Heart left ventricle (tissue), 16 donors: ENCODE results near the gene FCRL6. TPM values are rescaled to one million over a fixed set of nuclear protein-coding genes. Genes with fewer than 3 reads are reported as not detected.

Experiments
- ATAC-seq, 4 donors: fragments of 200-7000 bp; cut with Tn5 transposase; one replicate each; pipeline ENCODE4 v1.9.1; 2020 to 2022; ENCODE audit warnings: moderate library complexity in 4 of 4, mild to moderate bottlenecking in 3 of 4, moderate number of reproducible peaks in 1 of 4
- DNase-seq, 5 donors: peaks; one replicate each; pipeline ENCODE4 v3.0.0-alpha.2; 2020
- H3K27ac ChIP-seq, 12 donors: fragments of 200-600 bp; sonication (generic) in 4 of 12; one replicate each; pipeline versions ENCODE4 v1.5.0 to v1.8.0; 2016 to 2022; ENCODE audit warnings: mild to moderate bottlenecking in 2 of 12
- H3K27me3 ChIP-seq, 9 donors: fragments of 200-600 bp; sonication (generic) in 2 of 9; one replicate each; pipeline versions ENCODE4 v1.5.1 to v1.8.0; 2016 to 2022; ENCODE audit warnings: mild to moderate bottlenecking in 3 of 9
- H3K36me3 ChIP-seq, 9 donors: fragments of 200-600 bp; sonication (generic) in 2 of 9; one replicate each; pipeline versions ENCODE4 v1.5.0 to v1.8.0; 2018 to 2022; ENCODE audit warnings: mild to moderate bottlenecking in 2 of 9
- H3K4me1 ChIP-seq, 12 donors: fragments of 200-600 bp; sonication (generic) in 4 of 12; one replicate each; pipeline versions ENCODE4 v1.5.0 to v1.8.0; 2016 to 2022; ENCODE audit warnings: mild to moderate bottlenecking in 3 of 12
- H3K4me3 ChIP-seq, 12 donors: fragments of 200-600 bp; sonication (generic) in 4 of 12; one replicate each; pipeline versions ENCODE4 v1.5.0 to v1.8.0; 2017 to 2022; ENCODE audit warnings: mild to moderate bottlenecking in 9 of 12, moderate library complexity in 4 of 12
- H3K9me3 ChIP-seq, 12 donors: fragments of 200-600 bp; sonication (generic) in 4 of 12; one replicate each; pipeline versions ENCODE4 v1.5.0 to v1.8.0; 2016 to 2022; ENCODE audit warnings: mild to moderate bottlenecking in 1 of 12
- CTCF ChIP-seq, 12 donors: fragments of 200-600 bp; sonication (generic) in 4 of 12; IDR thresholded peaks; one replicate each; pipeline versions ENCODE4 v1.5.0 to v1.8.0; 2018 to 2022; ENCODE audit warnings: antibody characterized with exemption in 12 of 12, mild to moderate bottlenecking in 5 of 12
- POLR2A ChIP-seq, 2 donors: fragments of 450-650 bp; IDR thresholded peaks; one replicate each; pipeline ENCODE4 v1.6.1; 2017; ENCODE audit warnings: antibody characterized with exemption in 2 of 2, mild to moderate bottlenecking in 2 of 2, moderate library complexity in 2 of 2
- WGBS, 4 donors: extraction: QIAGEN DNeasy Blood & Tissue Kit in 2 of 4; methylation state at CpG; one replicate each; pipeline versions ENCODE4 v1.1.5 to v1.1.7; 2013 to 2018; 5-methylcytosine and 5-hydroxymethylcytosine counted together
- intact Hi-C, 10 donors: fragments of 100-400 bp; cut with DNase I; formaldehyde crosslinking; loops; one replicate each; pipeline versions ENCODE4 v1.11.1 to v1.14.2; 2022
- polyA plus RNA-seq, 2 donors: library from polyadenylated mRNA; stranded (reverse); fragments of 200-250 nt; gene quantifications; one replicate each; pipeline ENCODE4 v1.2.3, GENCODE V29; 2013
- total RNA-seq, 9 donors: library from RNA; depleted of rRNA in 2 of 9; stranded (reverse); fragments of >200 nt in 2 of 9; fragmentation: NEBNext Ultra II Directional in 3 of 9; extraction: Animal tissue kit (Norgen Biotek cat#: 25700) in 3 of 9; gene quantifications; one replicate each; pipeline versions ENCODE4 v1.1.0 to v1.2.4, GENCODE V29; 2016 to 2023
- donor health status: ischemic (EF 13 %, LVEDD 7.1; RV severe dilation, severe dysfunction).
- donor health status: healthy with polysubstance abuse.
- donor health status: DM: no; HTN: yes; CAD: no.
- donor health status: DM: no; HTN: no; CAD: no.
- donor health status: ischemic (EF 25% LVEDD 6.9; RV normal size, moderate dysfunction).
- donor health status: ischemic (EF 25% LVEDD 5.7; RV mildly dilated, moderate dysfunction).
- donor health status: healthy.
- donor health status: DM: yes; HTN: yes; CAD: no.
- donor health status: ischemic (EF 35%, LVEDD 5.7; RV mildly dilated, moderate dysfunction).
- donor health status: nonischemic (EF 11% LVEDD 7.7; RV severe dilation, severe dysfunction).
- donor health status: DM: yes; HTN: yes; CAD: no.
- donor health status: PGD.
- donor health status: ischemic (EF 29% LVEDD 5.4; RV normal size, mild dysfunction).
- donor health status: nonischemic (EF 23%, LVEDD 6.1; RV moderate dilation, normal function).

FCRL6 gene
- total and polyA plus RNA-seq, 11 donors: 0.21 to 2.0 (median 1.9) TPM; not detected in 8

DNA sequence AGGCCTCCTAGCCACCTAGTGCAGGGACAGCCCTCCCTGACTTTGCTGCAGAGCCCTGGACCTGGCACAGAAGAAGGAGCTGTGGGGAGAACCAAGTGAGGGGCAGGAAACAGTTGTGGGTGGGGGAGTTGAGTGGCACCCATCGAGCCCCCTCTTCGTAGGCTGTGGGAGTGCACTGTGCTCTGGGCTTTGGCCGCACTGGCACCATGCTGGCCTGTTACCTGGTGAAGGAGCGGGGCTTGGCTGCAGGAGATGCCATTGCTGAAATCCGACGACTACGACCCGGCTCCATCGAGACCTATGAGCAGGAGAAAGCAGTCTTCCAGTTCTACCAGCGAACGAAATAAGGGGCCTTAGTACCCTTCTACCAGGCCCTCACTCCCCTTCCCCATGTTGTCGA, 20.2 kb upstream of the FCRL6 start:
- Histone ChIP-seq H3K9me3 (no peaks in the 10 kb centered on the region), H3K27me3 (no peaks in the 10 kb centered on the region), H3K36me3 (no peaks in the 10 kb centered on the region), H3K27ac (peak overlapping the region in 5 of 12 donors; percentile 76 to 91 (median 78)), H3K4me1 (peaks cover 0 to 25% (median 11%) of the 10 kb centered on the region in 12 donors), H3K4me3 (peak overlapping the region in 7 of 12 donors; percentile 73 to 96 (median 78))
- no peak for DNase-seq
- 95 to 97% (median 97%) methylated on average over 8 to 12 of the region's 12 CpGs for WGBS, 4 donors
- TF ChIP-seq CTCF (IDR thresholded peaks at IDR 0.05): no peak
- no peak for ATAC-seq
- intact Hi-C loops: loop anchor here in 7 of 10 donors (1.0 to 10.0 kb wide), 5 partner anchors 73 to 250 kb away; partner anchors contain the start of gene PIGM (in 2 of the 7)

GRCh38 chr1:159783724-159784123, 18.4 kb upstream of the FCRL6 start:
- no peaks in the 10 kb centered on the region for H3K36me3 ChIP-seq
- no peak overlapping the region for H3K4me3 ChIP-seq
- no peak for DNase-seq
- H3K4me1 ChIP-seq: peaks cover 0 to 25% (median 11%) of the 10 kb centered on the region in 12 donors
- intact Hi-C loops: loop anchor here in 7 of 10 donors (5.0 to 10.0 kb wide), 3 partner anchors 109 to 249 kb away; partner anchors contain the start of gene PIGM (in 2 of the 7)
- H3K27me3 ChIP-seq: no peaks in the 10 kb centered on the region
- no peak for TF ChIP-seq POLR2A (IDR thresholded peaks at IDR 0.05)
- TF ChIP-seq CTCF (IDR thresholded peaks at IDR 0.05): no peak
- ATAC-seq: no peak
- no peak overlapping the region for H3K27ac ChIP-seq
- 45 to 56% (median 48%) methylated on average over 1 of the region's 1 CpG for WGBS, 4 donors
- no peaks in the 10 kb centered on the region for H3K9me3 ChIP-seq

DNA sequence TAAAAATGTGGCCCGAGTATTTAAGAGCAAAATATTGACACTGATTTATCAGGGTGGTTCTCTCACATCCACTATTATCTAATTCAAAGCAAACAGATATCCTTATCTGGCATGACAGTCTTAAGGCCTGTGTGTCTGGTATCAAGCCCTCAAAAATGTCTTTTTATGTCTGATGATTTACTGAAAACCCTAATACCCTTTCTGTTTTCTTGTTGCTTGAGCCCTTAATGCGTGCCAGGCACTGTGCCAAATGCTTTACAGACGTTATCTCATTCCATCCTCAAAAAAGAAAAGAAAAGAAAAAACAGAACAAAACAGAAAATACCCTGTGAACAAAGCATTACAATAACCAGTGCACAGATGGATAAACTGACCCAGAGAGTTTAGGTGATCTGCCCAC, 15.7 kb upstream of the FCRL6 start:
- Histone ChIP-seq H3K4me3 (no peak overlapping the region), H3K9me3 (no peaks in the 10 kb centered on the region), H3K4me1 (peaks cover 0 to 8% (median 3%) of the 10 kb centered on the region in 12 donors), H3K36me3 (no peaks in the 10 kb centered on the region), H3K27me3 (peaks cover 0 to 5% (median 0%) of the 10 kb centered on the region in 9 donors), H3K27ac (no peak overlapping the region)
- no peak for TF ChIP-seq CTCF (IDR thresholded peaks at IDR 0.05)
- no peak for TF ChIP-seq POLR2A (IDR thresholded peaks at IDR 0.05)
- WGBS, 4 donors: 43 to 54% (median 47%) methylated on average over 3 of the region's 3 CpGs
- DNase-seq (no peak), ATAC-seq (no peak)
- intact Hi-C loops: loop anchor here in 1 of 10 donors (10.0 kb wide), 1 partner anchor 218 kb away; no protein-coding TSS in a partner anchor

DNA sequence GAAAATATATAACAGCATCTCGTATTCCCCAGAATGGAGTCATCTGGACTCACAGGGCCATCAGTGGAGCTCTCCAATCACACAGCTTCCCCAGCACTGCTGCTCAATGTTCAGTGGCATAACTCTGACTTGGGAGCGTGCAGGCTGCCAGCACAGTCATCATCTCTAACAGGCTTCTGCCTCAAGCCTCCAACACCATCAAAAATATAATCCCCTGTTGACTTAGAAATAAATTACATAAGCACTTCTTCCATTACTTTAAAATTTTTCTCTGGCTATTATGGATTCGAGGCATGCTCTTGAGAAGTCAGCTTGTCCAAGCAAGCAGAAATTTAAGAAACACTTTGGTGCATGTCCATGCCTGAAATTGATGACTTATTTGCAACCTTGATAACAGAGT, 15.2 kb upstream of the FCRL6 start:
- Histone ChIP-seq H3K27me3 (peaks cover 0 to 7% (median 0%) of the 10 kb centered on the region in 9 donors), H3K27ac (no peak overlapping the region), H3K36me3 (no peaks in the 10 kb centered on the region), H3K9me3 (no peaks in the 10 kb centered on the region), H3K4me1 (peaks cover 0 to 3% (median 0%) of the 10 kb centered on the region in 12 donors), H3K4me3 (no peak overlapping the region)
- intact Hi-C loops: loop anchor here in 1 of 10 donors (10.0 kb wide), 1 partner anchor 218 kb away; no protein-coding TSS in a partner anchor
- DNase-seq (no peak), ATAC-seq (no peak)
- TF ChIP-seq POLR2A (IDR thresholded peaks at IDR 0.05) (no peak), CTCF (IDR thresholded peaks at IDR 0.05) (no peak)
- 63 to 72% (median 66%) methylated on average over 3 of the region's 3 CpGs for WGBS, 4 donors
